Adrenal gland (tissue), 5 donors: Measurements from ENCODE around the gene MRPL32.

ENCODE experiments used
- POLR2A ChIP-seq, 2 donors: fragments of 450-650 bp; IDR thresholded peaks; one replicate each; pipeline ENCODE4 v1.6.1; 2017; ENCODE audit warnings: antibody characterized with exemption in 2 of 2, mild to moderate bottlenecking in 2 of 2, moderate library complexity in 1 of 2
- TF ChIP-seq, protein P1 (sequence below), 6 experiments: fragments of 450-650 bp in 4 of 6; fragments of 200-600 bp in 2 of 6; sonication (generic) in 1 of 6; IDR thresholded peaks; 1 replicate in 5 of 6; 2 replicates in 1 of 6; pipeline versions ENCODE4 v1.5.1 to v1.8.0; 2016 to 2021; ENCODE audit warnings: antibody characterized with exemption in 6 of 6, mild to moderate bottlenecking in 2 of 6, moderate library complexity in 1 of 6
- donor health status: DM: no; HTN: no; CAD: no.

DNA sequence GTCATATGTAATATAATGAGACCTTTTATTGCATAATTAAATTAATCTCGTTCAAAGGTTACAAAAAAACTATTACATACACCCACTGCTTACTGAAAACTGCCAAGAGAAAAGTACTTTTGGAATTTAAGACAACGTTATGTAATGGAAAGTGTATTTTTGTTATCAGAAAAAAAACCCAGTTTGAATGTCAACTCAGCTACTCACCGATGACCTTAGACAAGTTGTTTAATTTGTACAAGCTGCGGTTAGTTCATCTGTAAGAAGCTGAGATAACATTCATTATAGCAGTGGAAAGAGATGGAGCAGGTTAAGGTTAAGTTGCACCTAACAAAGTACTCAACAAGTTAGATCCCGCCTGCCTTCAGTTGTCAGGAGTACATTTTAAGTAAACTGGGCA is 1.3 kb upstream of the MRPL32 start:
- TF ChIP-seq, protein P1, sequence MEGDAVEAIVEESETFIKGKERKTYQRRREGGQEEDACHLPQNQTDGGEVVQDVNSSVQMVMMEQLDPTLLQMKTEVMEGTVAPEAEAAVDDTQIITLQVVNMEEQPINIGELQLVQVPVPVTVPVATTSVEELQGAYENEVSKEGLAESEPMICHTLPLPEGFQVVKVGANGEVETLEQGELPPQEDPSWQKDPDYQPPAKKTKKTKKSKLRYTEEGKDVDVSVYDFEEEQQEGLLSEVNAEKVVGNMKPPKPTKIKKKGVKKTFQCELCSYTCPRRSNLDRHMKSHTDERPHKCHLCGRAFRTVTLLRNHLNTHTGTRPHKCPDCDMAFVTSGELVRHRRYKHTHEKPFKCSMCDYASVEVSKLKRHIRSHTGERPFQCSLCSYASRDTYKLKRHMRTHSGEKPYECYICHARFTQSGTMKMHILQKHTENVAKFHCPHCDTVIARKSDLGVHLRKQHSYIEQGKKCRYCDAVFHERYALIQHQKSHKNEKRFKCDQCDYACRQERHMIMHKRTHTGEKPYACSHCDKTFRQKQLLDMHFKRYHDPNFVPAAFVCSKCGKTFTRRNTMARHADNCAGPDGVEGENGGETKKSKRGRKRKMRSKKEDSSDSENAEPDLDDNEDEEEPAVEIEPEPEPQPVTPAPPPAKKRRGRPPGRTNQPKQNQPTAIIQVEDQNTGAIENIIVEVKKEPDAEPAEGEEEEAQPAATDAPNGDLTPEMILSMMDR (IDR thresholded peaks at IDR 0.05): no peak
- peak in 1 of 2 donors; percentile 34 for TF ChIP-seq POLR2A (IDR thresholded peaks at IDR 0.05)
